H1 (cell line): ENCODE data around the gene TSHZ2. TPM values are rescaled to one million over a fixed set of nuclear protein-coding genes. Genes with fewer than 3 reads are reported as not detected.

Source experiments
- CTCF ChIA-PET: fragments of 300-600 bp; sonication (Branson Sonifier 250); formaldehyde crosslinking; loops from one replicate; lab custom pipeline; 2021; ENCODE audit not compliant: partially characterized antibody; lab: Charles Lee
- POLR2A ChIA-PET: fragments of 300-600 bp; sonication (Branson Sonifier 250); formaldehyde crosslinking; loops from one replicate; lab custom pipeline; 2021; ENCODE audit warnings: inconsistent platforms; ENCODE audit not compliant: partially characterized antibody; lab: Charles Lee
- DNase-seq, 2 experiments: peaks; one replicate each; pipeline versions ENCODE4 v3.0.0 to v3.0.0-alpha.2; 2010 to 2022; ENCODE audit warnings: low spot score in 2 of 2, low read depth in 1 of 2, mixed read lengths in 1 of 2
- FAIRE-seq: peaks from 2 replicates; lab custom pipeline; 2011; peaks lifted over from hg19 to GRCh38; lab: Jason Lieb, UNC
- H2AFZ ChIP-seq: 2 replicates; pipeline ENCODE4 v1.8.1; 2012; ENCODE audit warnings: low read length, inconsistent platforms
- H2AK5ac ChIP-seq: 2 replicates; pipeline ENCODE4 v1.6.1; 2013; ENCODE audit warnings: low read depth, low read length
- H2BK120ac ChIP-seq: replicated peaks from 2 replicates; pipeline ENCODE3; 2013; ENCODE audit warnings: low read depth, low read length, inconsistent platforms
- H2BK12ac ChIP-seq: 2 replicates; pipeline ENCODE4 v1.6.1; 2013; ENCODE audit warnings: low read depth, low read length
- H2BK15ac ChIP-seq: 2 replicates; pipeline ENCODE4 v1.6.1; 2013; ENCODE audit warnings: low read length
- H2BK20ac ChIP-seq: 2 replicates; pipeline ENCODE4 v1.6.1; 2013; ENCODE audit warnings: low read length
- H2BK5ac ChIP-seq: 2 replicates; pipeline ENCODE4 v1.6.1; 2013; ENCODE audit warnings: low read depth, low read length
- H3K14ac ChIP-seq: 2 replicates; pipeline ENCODE4 v1.6.1; 2013; ENCODE audit warnings: inconsistent platforms; ENCODE audit not compliant: insufficient read length
- H3K18ac ChIP-seq: 2 replicates; pipeline ENCODE4 v1.6.1; 2013; ENCODE audit warnings: low read length; ENCODE audit errors: extremely low read depth
- H3K23ac ChIP-seq: 2 replicates; pipeline ENCODE4 v1.6.1; 2013; ENCODE audit warnings: inconsistent platforms; ENCODE audit not compliant: insufficient read length
- H3K23me2 ChIP-seq: 2 replicates; pipeline ENCODE4 v1.6.1; 2013; ENCODE audit warnings: low read depth, low read length
- H3K27ac ChIP-seq: 2 replicates; pipeline ENCODE4 v1.6.1; 2011; ENCODE audit warnings: low read depth, low read length, inconsistent platforms
- H3K27me3 ChIP-seq, 4 experiments: replicated peaks in 1 of 4; 1 replicate in 1 of 4; 2 replicates in 3 of 4; pipeline versions ENCODE4 v1.6.1 to v1.8.1; 2011 to 2013; ENCODE audit warnings: low read length in 3 of 4, mild to moderate bottlenecking in 3 of 4, inconsistent platforms in 2 of 4, mixed read lengths in 2 of 4, moderate library complexity in 1 of 4; ENCODE audit not compliant: control insufficient read depth in 3 of 4, insufficient read depth in 3 of 4; ENCODE audit errors: extremely low read depth in 1 of 4
- H3K36me3 ChIP-seq, 4 experiments: 2 replicates each; pipeline versions ENCODE4 v1.6.1 to v1.8.1; 2011 to 2013; ENCODE audit warnings: mild to moderate bottlenecking in 4 of 4, low read length in 3 of 4, moderate library complexity in 2 of 4, control low read depth in 1 of 4, inconsistent platforms in 1 of 4; ENCODE audit not compliant: insufficient read depth in 4 of 4, control insufficient read depth in 2 of 4
- H3K4ac ChIP-seq: replicated peaks from 2 replicates; pipeline ENCODE3; 2013; ENCODE audit warnings: low read length, low read depth, mixed read lengths, inconsistent platforms; ENCODE audit not compliant: insufficient read length
- H3K4me1 ChIP-seq, 4 experiments: replicated peaks in 1 of 4; 1 replicate in 1 of 4; 2 replicates in 3 of 4; pipeline versions ENCODE4 v1.6.1 to v1.8.1; 2011 to 2013; ENCODE audit warnings: low read length in 3 of 4, inconsistent platforms in 2 of 4, mixed read lengths in 1 of 4; ENCODE audit not compliant: insufficient read depth in 4 of 4, control insufficient read depth in 3 of 4
- H3K4me2 ChIP-seq, 2 experiments: 2 replicates each; pipeline versions ENCODE4 v1.6.1 to v1.8.1; 2011 to 2013; ENCODE audit warnings: low read depth in 2 of 2, low read length in 2 of 2, control low read depth in 1 of 2, inconsistent platforms in 1 of 2, mild to moderate bottlenecking in 1 of 2; ENCODE audit not compliant: insufficient read depth in 1 of 2
- H3K4me3 ChIP-seq, 4 experiments: fragments of 200-600, 300-600 bp in 1 of 4; sonication (generic), shearing (Covaris generic), sonication (Bioruptor Twin) in 1 of 4; 2 replicates each; pipeline versions ENCODE4 v1.5.1 to v1.8.1; 2011 to 2016; ENCODE audit warnings: low read length in 4 of 4, low read depth in 3 of 4, control low read depth in 2 of 4, inconsistent platforms in 2 of 4, mild to moderate bottlenecking in 2 of 4, mixed read lengths in 1 of 4, moderate library complexity in 1 of 4; ENCODE audit not compliant: insufficient read depth in 2 of 4; ENCODE audit errors: extremely low read depth in 1 of 4
- H3K56ac ChIP-seq: replicated peaks from 2 replicates; pipeline ENCODE3; 2013; ENCODE audit warnings: low read depth, mild to moderate bottlenecking, mixed read lengths, low read length, inconsistent platforms; ENCODE audit not compliant: insufficient read length
- H3K79me1 ChIP-seq: 2 replicates; pipeline ENCODE4 v1.6.1; 2013; ENCODE audit warnings: low read depth, low read length, control low read depth
- H3K79me2 ChIP-seq, 2 experiments: 2 replicates each; pipeline versions ENCODE4 v1.6.1 to v1.8.1; 2012 to 2013; ENCODE audit warnings: low read length in 2 of 2, mild to moderate bottlenecking in 2 of 2, inconsistent platforms in 1 of 2; ENCODE audit not compliant: insufficient read depth in 2 of 2, control insufficient read depth in 1 of 2
- H3K9ac ChIP-seq, 4 experiments: replicated peaks in 1 of 4; 1 replicate in 1 of 4; 2 replicates in 3 of 4; pipeline versions ENCODE4 v1.6.1 to v1.8.1; 2011 to 2013; ENCODE audit warnings: low read depth in 3 of 4, low read length in 3 of 4, control low read depth in 2 of 4, mild to moderate bottlenecking in 2 of 4, moderate library complexity in 2 of 4, inconsistent platforms in 1 of 4; ENCODE audit errors: extremely low read depth in 1 of 4
- H3K9me3 ChIP-seq, 2 experiments: 2 replicates each; pipeline versions ENCODE4 v1.6.1 to v1.8.1; 2012 to 2013; ENCODE audit warnings: mild to moderate bottlenecking in 2 of 2, moderate library complexity in 2 of 2, control low read depth in 1 of 2, inconsistent platforms in 1 of 2, low read depth in 1 of 2, low read length in 1 of 2, mixed read lengths in 1 of 2; ENCODE audit not compliant: insufficient read depth in 2 of 2
- H4K20me1 ChIP-seq, 2 experiments: replicated peaks in 1 of 2; 2 replicates each; pipeline versions ENCODE3 to v1.8.1; 2011 to 2013; ENCODE audit warnings: inconsistent platforms in 2 of 2, low read length in 2 of 2, mild to moderate bottlenecking in 1 of 2; ENCODE audit not compliant: insufficient read depth in 2 of 2, control insufficient read depth in 1 of 2
- H4K5ac ChIP-seq: 2 replicates; pipeline ENCODE4 v1.6.1; 2013; ENCODE audit warnings: low read length, low read depth, mixed read lengths, inconsistent platforms; ENCODE audit not compliant: insufficient read length
- H4K8ac ChIP-seq: 2 replicates; pipeline ENCODE4 v1.8.0; 2013; ENCODE audit warnings: mild to moderate bottlenecking, moderate library complexity, low read length, inconsistent platforms; ENCODE audit not compliant: insufficient read depth; ENCODE audit errors: extremely low read depth
- H4K91ac ChIP-seq: replicated peaks from 2 replicates; pipeline ENCODE3; 2013; ENCODE audit warnings: low read length, mixed read lengths, inconsistent platforms; ENCODE audit not compliant: insufficient read length
- BACH1 ChIP-seq: IDR thresholded peaks from 2 replicates; pipeline ENCODE4 v1.6.1; 2012; ENCODE audit warnings: low read length, improper control_type of control experiment
- CHD2 ChIP-seq: IDR thresholded peaks from 2 replicates; pipeline ENCODE4 v1.6.1; 2012; ENCODE audit warnings: low read length, improper control_type of control experiment
- E2F6 ChIP-seq: IDR thresholded peaks from 2 replicates; pipeline ENCODE4 v1.6.1; 2012; ENCODE audit warnings: inconsistent platforms
- EGR1 ChIP-seq: IDR thresholded peaks from 2 replicates; pipeline ENCODE4 v1.6.1; 2011; ENCODE audit warnings: low read depth, low read length, borderline replicate concordance
- GTF2F1 ChIP-seq: IDR thresholded peaks from 2 replicates; pipeline ENCODE4 v1.6.1; 2012; ENCODE audit warnings: low read depth, low read length, improper control_type of control experiment, borderline replicate concordance
- NANOG ChIP-seq: IDR thresholded peaks from 2 replicates; pipeline ENCODE4 v1.6.1; 2011; ENCODE audit warnings: low read length, low read depth, mild to moderate bottlenecking, inconsistent platforms; ENCODE audit not compliant: insufficient read depth, poor library complexity, severe bottlenecking
- NRF1 ChIP-seq: IDR thresholded peaks from 2 replicates; pipeline ENCODE4 v1.6.1; 2011; ENCODE audit warnings: mild to moderate bottlenecking, low read depth, low read length, improper control_type of control experiment
- POLR2AphosphoS5 ChIP-seq: IDR thresholded peaks from 2 replicates; pipeline ENCODE4 v1.6.1; 2011; ENCODE audit warnings: low read depth, low read length
- RFX5 ChIP-seq: IDR thresholded peaks from 2 replicates; pipeline ENCODE4 v1.6.1; 2011; ENCODE audit warnings: low read depth, low read length, improper control_type of control experiment, borderline replicate concordance
- RXRA ChIP-seq: IDR thresholded peaks from 2 replicates; pipeline ENCODE4 v1.6.1; 2011; ENCODE audit warnings: low read depth, mild to moderate bottlenecking, low read length, moderate library complexity; ENCODE audit not compliant: insufficient read depth
- SIN3A ChIP-seq, 2 experiments: IDR thresholded peaks in 1 of 2; conservative IDR thresholded peaks in 1 of 2; 2 replicates each; pipeline ENCODE4 v1.6.1; 2011 to 2012; ENCODE audit warnings: low read length in 2 of 2, improper control_type of control experiment in 1 of 2, low read depth in 1 of 2, mild to moderate bottlenecking in 1 of 2
- SUZ12 ChIP-seq: fragments of 200-600 bp; sonication (generic); IDR thresholded peaks from 2 replicates; pipeline ENCODE4 v1.6.1; 2012; ENCODE audit warnings: mild to moderate bottlenecking, inconsistent platforms, low read length, moderate library complexity, mixed read lengths
- WGBS, 2 experiments: shearing (Covaris generic) in 1 of 2; methylation state at CpG; one replicate each; pipeline versions ENCODE4 v1.1.6 to v1.1.7; 2013 to 2015; ENCODE audit warnings: low lambda C conversion rate in 2 of 2, mixed read lengths in 2 of 2, inconsistent platforms in 1 of 2, low coverage in 1 of 2, missing lambda C conversion rate in 1 of 2; ENCODE audit not compliant: insufficient replicate concordance in 2 of 2, insufficient coverage in 1 of 2, insufficient read length in 1 of 2; ENCODE audit errors: extremely low coverage in 1 of 2, missing lambda C conversion rate in 1 of 2; 5-methylcytosine and 5-hydroxymethylcytosine counted together
- polyA plus RNA-seq, 7 experiments: library from polyadenylated mRNA; depleted of rRNA in 3 of 7; stranded (reverse) in 5 of 7; unstranded in 2 of 7; fragments of >200 nt in 5 of 7; fragments of 200-250 nt in 2 of 7; gene quantifications; 1 replicate in 5 of 7; 2 replicates in 1 of 7; 4 replicates in 1 of 7; pipeline versions ENCODE4 v1.2.1 to v1.2.3, GENCODE V29; 2011 to 2013; ENCODE audit warnings: missing spikeins in 2 of 7, mixed read lengths in 2 of 7
- total RNA-seq: library from RNA; stranded (reverse); fragmentation: NEBNext Ultra II Directional; extraction: Animal tissue kit (Norgen Biotek cat#: 25700); gene quantifications from 2 replicates; pipeline ENCODE4 v1.2.1, GENCODE V29; 2021

TSHZ2 gene
- total and polyA plus RNA-seq, 2 of the 8 experiments (the other 6 are each of a cell fraction or from before 2014, with no cell fraction given) = 0.14 to 0.30 TPM

GRCh38 chr20:52924411-52925271, 47.5 kb upstream of the TSHZ2 start:
- no peaks in the 10 kb centered on the region for H3K36me3 ChIP-seq
- no peak overlapping the region for H3K56ac ChIP-seq
- H3K4me2 ChIP-seq = no peak overlapping the region
- H2AK5ac ChIP-seq = no peak overlapping the region
- ChIA-PET POLR2A (no interaction called here), CTCF (interaction anchor here (1.0 kb wide), 1 partner anchor 316 kb away, joined by 4 read pairs; no protein-coding TSS in a partner anchor)
- no peak overlapping the region for H4K91ac ChIP-seq
- no peak overlapping the region for H3K23ac ChIP-seq
- H3K18ac ChIP-seq = no peak overlapping the region
- FAIRE-seq (no peak), DNase-seq (no peak)
- no peak overlapping the region for H2BK120ac ChIP-seq
- H3K4me3 ChIP-seq = no peak overlapping the region
- H4K5ac ChIP-seq = no peak overlapping the region
- WGBS, 2 experiments = 94% methylated on average over 9 of the region's 9 CpGs; no CpG with 5 or more reads in 1 of the 2 experiments
- no peaks in the 10 kb centered on the region for H3K23me2 ChIP-seq
- H3K14ac ChIP-seq = no peak overlapping the region
- H3K79me1 ChIP-seq = no peaks in the 10 kb centered on the region
- H3K4me1 ChIP-seq = peaks cover 0 to 6% (median 0%) of the 10 kb centered on the region in 4 experiments; a peak in 2 of 7 replicates
- no peak overlapping the region for H2BK12ac ChIP-seq
- H3K9ac ChIP-seq = no peak overlapping the region
- peak overlapping the region; percentile 79; the same call in 1 of the 2 replicates for H2AFZ ChIP-seq
- no peak overlapping the region for H2BK20ac ChIP-seq
- no peaks in the 10 kb centered on the region for H3K79me2 ChIP-seq
- no peak overlapping the region for H3K4ac ChIP-seq
- H3K9me3 ChIP-seq = no peaks in the 10 kb centered on the region
- no peaks in the 10 kb centered on the region for H4K20me1 ChIP-seq
- no peak overlapping the region for H3K27ac ChIP-seq
- no peaks in the 10 kb centered on the region for H3K27me3 ChIP-seq
- no peak overlapping the region for H4K8ac ChIP-seq
- no peak overlapping the region for H2BK5ac ChIP-seq
- H2BK15ac ChIP-seq = no peak overlapping the region
- TF ChIP-seq POLR2AphosphoS5 = no peak
- no peak for TF ChIP-seq NANOG
- no peak for TF ChIP-seq E2F6
- no peak for TF ChIP-seq BACH1
- TF ChIP-seq EGR1 = no peak
- TF ChIP-seq NRF1 = no peak
- no peak for TF ChIP-seq RFX5
- TF ChIP-seq RXRA = no peak
- no peak for TF ChIP-seq CHD2
- TF ChIP-seq GTF2F1 = no peak
- TF ChIP-seq SIN3A (conservative IDR thresholded peaks at IDR 0.05 in 1 of 2, IDR thresholded peaks at IDR 0.05 in 1 of 2; ENCODE audit: low read depth in 1 of 2, low read length in 2 of 2) = no peak
- no peak for TF ChIP-seq SUZ12
